AG09309 (cell line): Measurements from ENCODE around the gene PDLIM7.
"Not testable (repeated sequence)": the region's sequence is repeated elsewhere in the genome, so short reads cannot be mapped to it uniquely, and the experiment has no call there.

Experiments
- DNase-seq: peaks from one replicate; pipeline ENCODE4 v3.0.0-alpha.2; 2010; ENCODE audit warnings: low read depth
- H3K4me3 ChIP-seq: 2 replicates; pipeline ENCODE4 v1.5.1; 2011; ENCODE audit warnings: mild to moderate bottlenecking, low read depth, low read length, moderate library complexity; ENCODE audit not compliant: control insufficient read depth
- CTCF ChIP-seq: IDR thresholded peaks from 2 replicates; pipeline ENCODE4 v1.5.1; 2011; ENCODE audit warnings: mild to moderate bottlenecking, low read depth, low read length, inconsistent platforms; ENCODE audit not compliant: insufficient read depth, control insufficient read depth; ENCODE audit errors: missing control alignments

The PDLIM7 gene

GRCh38 chr5:177490992-177491391 is 6.4 kb downstream of the PDLIM7 start:
- no peak for DNase-seq
- H3K4me3 ChIP-seq, result no peak overlapping the region
- TF ChIP-seq CTCF, result no peak

- DNase-seq, result no peak
- no peak overlapping the region for H3K4me3 ChIP-seq
- no peak for TF ChIP-seq CTCF
Measured at GRCh38 chr5:177490311-177490991, 7.0 kb downstream of the PDLIM7 start.

- TF ChIP-seq CTCF, result peak; percentile 5
- no peak for DNase-seq
- H3K4me3 ChIP-seq, result no peak overlapping the region
Measured at GRCh38 chr5:177489119-177489716, 8.2 kb downstream of the PDLIM7 start.

GRCh38 chr5:177487975-177488374 is 9.4 kb downstream of the PDLIM7 start:
- no peak for TF ChIP-seq CTCF
- DNase-seq, result no peak
- no peak overlapping the region for H3K4me3 ChIP-seq

- DNase-seq, result no peak
- TF ChIP-seq CTCF, result no peak
- no peak overlapping the region for H3K4me3 ChIP-seq
Measured at GRCh38 chr5:177487144-177487543, 10.3 kb downstream of the PDLIM7 start.

GRCh38 chr5:177486256-177486655 is 11.1 kb downstream of the PDLIM7 start:
- no peak for DNase-seq
- TF ChIP-seq CTCF, result no peak
- H3K4me3 ChIP-seq, result no peak overlapping the region

GRCh38 chr5:177485753-177486152 is 11.7 kb downstream of the PDLIM7 start:
- not testable (repeated sequence) for H3K4me3 ChIP-seq, DNase-seq
